AG04450 (cell line): ENCODE measurements around the gene ELOVL3. TPM values are rescaled to one million over a fixed set of nuclear protein-coding genes. Genes with fewer than 3 reads are reported as not detected.
A peak's percentile ranks its signal among the peaks of the same experiment; 100 is the strongest.

ENCODE experiments used
- CTCF ChIA-PET: fragments of 300-600, 350-600 bp; formaldehyde crosslinking; extraction: SDS; loops from one replicate; lab custom pipeline; 2022; ENCODE audit warnings: antibody characterized with exemption, inconsistent platforms; lab: Charles Lee
- POLR2A ChIA-PET: fragments of 350-600 bp; formaldehyde crosslinking; extraction: SDS; loops from one replicate; lab custom pipeline; 2021; ENCODE audit warnings: antibody characterized with exemption, inconsistent platforms; lab: Yijun Ruan, JAX
- DNase-seq: peaks from one replicate; pipeline ENCODE4 v3.0.0-alpha.2; 2011; ENCODE audit warnings: low read depth, low spot score
- H3K27ac ChIP-seq: one replicate; pipeline ENCODE4 v1.5.1; 2012; ENCODE audit warnings: low read depth, low read length, control low read depth
- H3K27me3 ChIP-seq: one replicate; pipeline ENCODE4 v1.6.0; 2012; ENCODE audit warnings: low read length; ENCODE audit not compliant: control insufficient read depth, insufficient read depth
- H3K4me3 ChIP-seq: 2 replicates; pipeline ENCODE4 v1.5.1; 2011; ENCODE audit warnings: mild to moderate bottlenecking, low read depth, low read length, control low read depth
- H3K9me3 ChIP-seq: 2 replicates; pipeline ENCODE4 v1.5.1; 2012; ENCODE audit warnings: low read length; ENCODE audit not compliant: control insufficient read depth, insufficient read depth
- CTCF ChIP-seq: IDR thresholded peaks from 2 replicates; pipeline ENCODE4 v1.5.1; 2011; ENCODE audit warnings: low read depth, low read length, control low read depth, inconsistent platforms
- polyA plus RNA-seq: library from polyadenylated mRNA; depleted of rRNA; stranded (reverse); fragments of >200 nt; gene quantifications from 2 replicates; pipeline ENCODE4 v1.2.3, GENCODE V29; 2011

ELOVL3 gene
- polyA plus RNA-seq, 1 experiment = 0.16 TPM

- no peak overlapping the region for H3K27ac ChIP-seq
- peak; percentile 38; the same call in 1 of the 2 replicates for TF ChIP-seq CTCF
- H3K9me3 ChIP-seq = no peaks in the 10 kb centered on the region; the same call in 1 of the 2 replicates
- H3K4me3 ChIP-seq = peak overlapping the region; percentile 49
- ChIA-PET CTCF (interaction anchor here (0.6 to 10.8 kb wide), 21 partner anchors 9 to 1095 kb away, joined by 3 to 442 read pairs (median 8); partner anchors contain the start of genes FBXL15 and PITX3), POLR2A (interaction anchor here (0.7 to 1.7 kb wide), 3 partner anchors 63 to 163 kb away, joined by 3 to 6 read pairs (median 3); no protein-coding TSS in a partner anchor)
- DNase-seq = no peak
- peaks cover 33% of the 10 kb centered on the region for H3K27me3 ChIP-seq
Observed at GRCh38 chr10:102230861-102231356, 4.8 kb downstream of the ELOVL3 start.

- TF ChIP-seq CTCF = peak; percentile 71
- no peak overlapping the region for H3K27ac ChIP-seq
- DNase-seq = no peak
- H3K27me3 ChIP-seq = peaks cover 36% of the 10 kb centered on the region
- CTCF ChIA-PET = interaction anchor here (0.6 to 10.8 kb wide), 20 partner anchors 9 to 1094 kb away, joined by 3 to 442 read pairs (median 6); partner anchors contain the start of genes GBF1 and PITX3
- peak overlapping the region; percentile 4; the same call in 1 of the 2 replicates for H3K4me3 ChIP-seq
- POLR2A ChIA-PET = interaction anchor here (0.5 to 0.7 kb wide), 2 partner anchors 63 to 78 kb away, joined by 3 to 4 read pairs; no protein-coding TSS in a partner anchor
- no peaks in the 10 kb centered on the region; the same call in 1 of the 2 replicates for H3K9me3 ChIP-seq
Observed at GRCh38 chr10:102231357-102232318, 5.5 kb downstream of the ELOVL3 start.

- CTCF ChIA-PET = interaction anchor here (0.8 to 10.8 kb wide), 3 partner anchors 11 to 122 kb away, joined by 4 to 442 read pairs (median 5); no protein-coding TSS in a partner anchor
- H3K9me3 ChIP-seq = no peaks in the 10 kb centered on the region; the same call in 1 of the 2 replicates
- POLR2A ChIA-PET = no interaction called here
- TF ChIP-seq CTCF = no peak
- H3K27ac ChIP-seq = no peak overlapping the region
- DNase-seq = no peak
- H3K4me3 ChIP-seq = no peak overlapping the region
- H3K27me3 ChIP-seq = peaks cover 37% of the 10 kb centered on the region
Observed at GRCh38 chr10:102233997-102234396, 7.9 kb downstream of the ELOVL3 start.

GRCh38 chr10:102234888-102235597, 8.9 kb downstream of the ELOVL3 start:
- DNase-seq = no peak
- ChIA-PET CTCF (interaction anchor here (10.8 kb wide), 1 partner anchor 121 kb away, joined by 442 read pairs; no protein-coding TSS in a partner anchor), POLR2A (interaction anchor here (0.6 kb wide), 1 partner anchor 17 kb away, joined by 3 read pairs; no protein-coding TSS in a partner anchor)
- no peaks in the 10 kb centered on the region; the same call in 1 of the 2 replicates for H3K9me3 ChIP-seq
- H3K27ac ChIP-seq = no peak overlapping the region
- no peak overlapping the region for H3K4me3 ChIP-seq
- TF ChIP-seq CTCF = no peak
- H3K27me3 ChIP-seq = peaks cover 41% of the 10 kb centered on the region
